H1 (cell line): ENCODE data around the gene ARF3. TPM values are rescaled to one million over a fixed set of nuclear protein-coding genes. Genes with fewer than 3 reads are reported as not detected.

ENCODE experiments used
- ASH2L ChIP-seq: fragments of 200-600, 300-600 bp; sonication (generic); IDR thresholded peaks from one replicate; pipeline ENCODE4 v1.7.1; 2017; ENCODE audit warnings: low read length
- BACH1 ChIP-seq: IDR thresholded peaks from 2 replicates; pipeline ENCODE4 v1.6.1; 2012; ENCODE audit warnings: low read length, improper control_type of control experiment
- BCL11A ChIP-seq, 2 experiments: IDR thresholded peaks; one replicate each; pipeline ENCODE4 v1.6.1; 2011; ENCODE audit warnings: low read depth in 2 of 2, low read length in 2 of 2, mild to moderate bottlenecking in 2 of 2
- CBX8 ChIP-seq: fragments of 300-800, 300-1000 bp; sonication (generic); IDR thresholded peaks from 2 replicates; pipeline ENCODE4 v1.7.1; 2016; ENCODE audit warnings: low read depth, low read length, borderline replicate concordance
- CHD1 ChIP-seq: IDR thresholded peaks from 2 replicates; pipeline ENCODE4 v1.6.1; 2012; ENCODE audit warnings: low read depth, low read length, improper control_type of control experiment
- CTBP2 ChIP-seq: IDR thresholded peaks from 2 replicates; pipeline ENCODE4 v1.7.0; 2011; ENCODE audit warnings: borderline replicate concordance, mild to moderate bottlenecking, moderate library complexity, mixed read lengths, low read length; ENCODE audit not compliant: insufficient read depth, insufficient read length
- EGR1 ChIP-seq: IDR thresholded peaks from 2 replicates; pipeline ENCODE4 v1.6.1; 2011; ENCODE audit warnings: low read depth, low read length, borderline replicate concordance
- EP300 ChIP-seq, 2 experiments: IDR thresholded peaks; 1 replicate in 1 of 2; 2 replicates in 1 of 2; pipeline ENCODE4 v1.6.1; 2011 to 2012; ENCODE audit warnings: low read depth in 2 of 2, low read length in 2 of 2, mild to moderate bottlenecking in 2 of 2, borderline replicate concordance in 1 of 2, inconsistent platforms in 1 of 2, moderate library complexity in 1 of 2
- FOSL1 ChIP-seq: IDR thresholded peaks from 2 replicates; pipeline ENCODE4 v1.6.1; 2011; ENCODE audit warnings: mild to moderate bottlenecking, low read depth, low read length, moderate library complexity; ENCODE audit not compliant: insufficient read depth
- HDAC6 ChIP-seq: IDR thresholded peaks from one replicate; pipeline ENCODE4 v1.7.1; 2012; ENCODE audit warnings: low read depth, mild to moderate bottlenecking, inconsistent platforms, low read length, moderate library complexity
- JUND ChIP-seq: IDR thresholded peaks from 2 replicates; pipeline ENCODE4 v1.6.1; 2011; ENCODE audit warnings: mild to moderate bottlenecking, improper control_type of control experiment, low read length
- KDM1A ChIP-seq: fragments of 200-600, 300-600 bp; sonication (generic); IDR thresholded peaks from 2 replicates; pipeline ENCODE4 v1.7.1; 2016; ENCODE audit warnings: mild to moderate bottlenecking, low read length, borderline replicate concordance
- NANOG ChIP-seq: IDR thresholded peaks from 2 replicates; pipeline ENCODE4 v1.6.1; 2011; ENCODE audit warnings: low read length, low read depth, mild to moderate bottlenecking, inconsistent platforms; ENCODE audit not compliant: insufficient read depth, poor library complexity, severe bottlenecking
- NRF1 ChIP-seq: IDR thresholded peaks from 2 replicates; pipeline ENCODE4 v1.6.1; 2011; ENCODE audit warnings: mild to moderate bottlenecking, low read depth, low read length, improper control_type of control experiment
- RAD21 ChIP-seq, 2 experiments: IDR thresholded peaks in 1 of 2; conservative IDR thresholded peaks in 1 of 2; 2 replicates each; pipeline ENCODE4 v1.6.1; 2011; ENCODE audit warnings: low read depth in 2 of 2, low read length in 2 of 2, improper control_type of control experiment in 1 of 2, inconsistent platforms in 1 of 2, mild to moderate bottlenecking in 1 of 2, moderate library complexity in 1 of 2
- RFX5 ChIP-seq: IDR thresholded peaks from 2 replicates; pipeline ENCODE4 v1.6.1; 2011; ENCODE audit warnings: low read depth, low read length, improper control_type of control experiment, borderline replicate concordance
- RNF2 ChIP-seq: fragments of 200-900, 300-1000 bp; sonication (generic); IDR thresholded peaks from 2 replicates; pipeline ENCODE4 v1.7.1; 2016; ENCODE audit warnings: borderline replicate concordance, low read depth, mild to moderate bottlenecking, antibody characterized with exemption, low read length; ENCODE audit not compliant: poor library complexity, severe bottlenecking; ENCODE audit errors: missing control alignments
- SIN3A ChIP-seq, 2 experiments: IDR thresholded peaks in 1 of 2; conservative IDR thresholded peaks in 1 of 2; 2 replicates each; pipeline ENCODE4 v1.6.1; 2011 to 2012; ENCODE audit warnings: low read length in 2 of 2, improper control_type of control experiment in 1 of 2, low read depth in 1 of 2, mild to moderate bottlenecking in 1 of 2
- YY1 ChIP-seq: IDR thresholded peaks from 2 replicates; pipeline ENCODE4 v1.6.1; 2011; ENCODE audit warnings: low read depth, mild to moderate bottlenecking, low read length
- polyA plus RNA-seq, 7 experiments: library from polyadenylated mRNA; depleted of rRNA in 3 of 7; stranded (reverse) in 5 of 7; unstranded in 2 of 7; fragments of >200 nt in 5 of 7; fragments of 200-250 nt in 2 of 7; gene quantifications; 1 replicate in 5 of 7; 2 replicates in 1 of 7; 4 replicates in 1 of 7; pipeline versions ENCODE4 v1.2.1 to v1.2.3, GENCODE V29; 2011 to 2013; ENCODE audit warnings: missing spikeins in 2 of 7, mixed read lengths in 2 of 7
- total RNA-seq: library from RNA; stranded (reverse); fragmentation: NEBNext Ultra II Directional; extraction: Animal tissue kit (Norgen Biotek cat#: 25700); gene quantifications from 2 replicates; pipeline ENCODE4 v1.2.1, GENCODE V29; 2021
- TF ChIP-seq, protein P1 (sequence below): IDR thresholded peaks from 2 replicates; pipeline ENCODE4 v1.6.1; 2012; ENCODE audit warnings: inconsistent platforms
- TF ChIP-seq, protein P2 (sequence below): IDR thresholded peaks from 2 replicates; pipeline ENCODE4 v1.6.1; 2011; ENCODE audit warnings: low read depth, mild to moderate bottlenecking, low read length; ENCODE audit not compliant: insufficient read depth

ARF3 gene
- total and polyA plus RNA-seq, 2 of the 8 experiments (the other 6 are each of a cell fraction or from before 2014, with no cell fraction given) = 231 to 250 TPM

DNA sequence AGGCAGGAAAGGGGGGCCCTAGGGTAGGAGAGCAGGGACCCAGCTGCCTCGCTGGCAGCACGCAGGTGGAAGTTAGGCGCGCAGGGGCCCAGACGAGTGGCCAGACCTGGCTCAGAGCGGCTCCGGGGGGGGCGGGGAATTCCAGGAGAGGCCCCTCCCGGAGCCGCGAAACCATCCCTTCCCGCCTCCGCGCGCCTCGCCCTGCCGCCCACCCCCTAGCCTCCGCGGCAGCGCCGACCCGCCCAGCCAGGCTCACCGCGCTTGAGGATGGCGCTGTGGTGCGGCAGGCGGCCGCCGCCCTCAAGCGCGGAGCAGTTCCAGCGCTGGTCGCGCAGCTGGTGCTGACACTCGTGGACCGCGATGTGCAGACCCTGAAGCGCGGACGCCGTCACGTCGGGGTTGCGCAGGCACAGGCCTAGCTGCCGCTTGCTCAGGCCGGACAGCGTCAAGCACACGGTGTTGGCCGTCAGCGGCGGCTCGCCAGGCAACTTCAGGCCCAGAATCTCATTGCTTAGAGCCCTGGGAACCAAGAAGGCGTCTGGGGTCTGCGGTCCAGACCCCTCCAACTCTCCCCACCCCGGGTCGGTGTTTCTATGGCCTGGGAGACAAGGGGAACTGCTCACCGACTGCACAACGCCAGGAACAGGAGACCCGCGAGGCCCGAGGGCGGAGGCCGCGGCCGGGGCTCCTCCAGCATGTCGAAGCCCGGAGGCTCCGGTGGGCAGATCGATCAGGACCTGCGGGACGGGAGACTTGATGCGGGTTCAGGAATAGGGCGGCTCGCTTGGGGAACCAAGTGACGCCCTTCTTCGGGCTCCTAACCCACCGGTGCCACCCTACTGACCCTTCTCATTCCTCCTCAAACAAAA lies 12.8 kb upstream of the ARF3 start (continued):
- TF ChIP-seq SIN3A (conservative IDR thresholded peaks at IDR 0.05 in 1 of 2, IDR thresholded peaks at IDR 0.05 in 1 of 2; ENCODE audit: low read depth in 1 of 2, low read length in 2 of 2) (no peak), CBX8 (no peak), NRF1 (no peak), CHD1 (no peak), ASH2L (no peak), HDAC6 (no peak), CTBP2 (no peak), JUND (no peak), EP300 (IDR thresholded peaks at IDR 0.05; ENCODE audit: borderline replicate concordance in 1 of 2, low read depth in 2 of 2, low read length in 2 of 2) (no peak), BACH1 (peak; percentile 24; the same call in 1 of the 2 replicates), YY1 (no peak), RFX5 (no peak), RNF2 (peak; percentile 60), FOSL1 (no peak), EGR1 (0 out of 2 replicates have a peak, but pooled peaks have one; percentile 23), NANOG (no peak), KDM1A (no peak), BCL11A (IDR thresholded peaks at IDR 0.05; ENCODE audit: low read depth in 2 of 2, low read length in 2 of 2) (no peak), RAD21 (IDR thresholded peaks at IDR 0.05 in 1 of 2, conservative IDR thresholded peaks at IDR 0.05 in 1 of 2; ENCODE audit: low read depth in 2 of 2, low read length in 2 of 2) (no peak)
- TF ChIP-seq, protein P1, sequence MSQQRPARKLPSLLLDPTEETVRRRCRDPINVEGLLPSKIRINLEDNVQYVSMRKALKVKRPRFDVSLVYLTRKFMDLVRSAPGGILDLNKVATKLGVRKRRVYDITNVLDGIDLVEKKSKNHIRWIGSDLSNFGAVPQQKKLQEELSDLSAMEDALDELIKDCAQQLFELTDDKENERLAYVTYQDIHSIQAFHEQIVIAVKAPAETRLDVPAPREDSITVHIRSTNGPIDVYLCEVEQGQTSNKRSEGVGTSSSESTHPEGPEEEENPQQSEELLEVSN = peak; percentile 63
- TF ChIP-seq, protein P2, sequence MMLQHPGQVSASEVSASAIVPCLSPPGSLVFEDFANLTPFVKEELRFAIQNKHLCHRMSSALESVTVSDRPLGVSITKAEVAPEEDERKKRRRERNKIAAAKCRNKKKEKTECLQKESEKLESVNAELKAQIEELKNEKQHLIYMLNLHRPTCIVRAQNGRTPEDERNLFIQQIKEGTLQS = no peak
